Panc1 (cell line): ENCODE measurements around the gene COMMD9. TPM values are rescaled to one million over a fixed set of nuclear protein-coding genes. Genes with fewer than 3 reads are reported as not detected.

Experiments used
- ATAC-seq: fragments of 200-7000 bp; cut with Tn5 transposase; 2 replicates; pipeline ENCODE4 v1.9.1; 2020; ENCODE audit warnings: mild to moderate bottlenecking, moderate library complexity
- BruUV-seq: library from RNA; stranded (reverse); fragments of 400-500 nt; replicated peaks from 2 replicates; lab custom pipeline; 2021; lab: Mats Ljungman, UMichigan
- CTCF ChIA-PET: fragments of 300-600 bp; sonication (Branson Sonifier 250); formaldehyde crosslinking; loops from one replicate; lab custom pipeline; 2022; ENCODE audit warnings: antibody characterized with exemption; lab: Charles Lee
- POLR2A ChIA-PET: fragments of 300-600 bp; sonication (Branson Sonifier 250); formaldehyde crosslinking; loops from one replicate; lab custom pipeline; 2022; ENCODE audit warnings: antibody characterized with exemption; lab: Charles Lee
- DNase-seq: peaks from one replicate; pipeline ENCODE4 v3.0.0-alpha.2; 2010; ENCODE audit warnings: low read depth, low spot score
- H3K27ac ChIP-seq: 2 replicates; pipeline ENCODE4 v1.5.1; 2011; ENCODE audit warnings: mild to moderate bottlenecking, low read length, inconsistent platforms
- H3K27me3 ChIP-seq: fragments of 200-500 bp; sonication (Bioruptor generic); 2 replicates; pipeline ENCODE4 v1.6.0; 2014; ENCODE audit warnings: low read length, inconsistent platforms; ENCODE audit not compliant: control insufficient read depth, insufficient read depth
- H3K36me3 ChIP-seq: fragments of 200-500 bp; sonication (Bioruptor generic); 2 replicates; pipeline ENCODE4 v1.5.1; 2014; ENCODE audit warnings: inconsistent platforms, mild to moderate bottlenecking, low read length, moderate library complexity; ENCODE audit not compliant: control insufficient read depth, insufficient read depth
- H3K4me1 ChIP-seq: 2 replicates; pipeline ENCODE4 v1.5.1; 2011; ENCODE audit warnings: inconsistent platforms, mild to moderate bottlenecking, low read length, moderate library complexity; ENCODE audit not compliant: control insufficient read depth, insufficient read depth
- H3K4me3 ChIP-seq, 2 experiments: 2 replicates each; pipeline ENCODE4 v1.5.1; 2011 to 2012; ENCODE audit warnings: low read depth in 2 of 2, low read length in 2 of 2, mild to moderate bottlenecking in 2 of 2, inconsistent platforms in 1 of 2, moderate library complexity in 1 of 2
- H3K9me3 ChIP-seq: fragments of 200-500 bp; sonication (Bioruptor generic); 2 replicates; pipeline ENCODE4 v1.5.1; 2014; ENCODE audit warnings: low read depth, mild to moderate bottlenecking, inconsistent platforms, low read length, moderate library complexity; ENCODE audit not compliant: control insufficient read depth, insufficient read depth
- CTCF ChIP-seq: fragments of 450-650 bp; IDR thresholded peaks from 2 replicates; pipeline ENCODE4 v1.5.1; 2017; ENCODE audit warnings: mild to moderate bottlenecking
- POLR2AphosphoS5 ChIP-seq: IDR thresholded peaks from 2 replicates; pipeline ENCODE4 v1.6.1; 2012; ENCODE audit warnings: mild to moderate bottlenecking, low read depth, low read length, moderate library complexity
- REST ChIP-seq, 2 experiments: IDR thresholded peaks; 2 replicates each; pipeline ENCODE4 v1.6.1; 2011 to 2012; ENCODE audit warnings: low read depth in 2 of 2, control low read depth in 1 of 2, low read length in 1 of 2, mild to moderate bottlenecking in 1 of 2, moderate library complexity in 1 of 2; ENCODE audit not compliant: insufficient read depth in 1 of 2
- SIN3A ChIP-seq: IDR thresholded peaks from 2 replicates; pipeline ENCODE4 v1.6.1; 2012; ENCODE audit warnings: low read depth, mild to moderate bottlenecking, low read length, moderate library complexity, borderline replicate concordance; ENCODE audit not compliant: insufficient read depth
- TCF7L2 ChIP-seq: IDR thresholded peaks from 2 replicates; pipeline ENCODE4 v1.6.1; 2011; ENCODE audit warnings: mild to moderate bottlenecking, low read depth, low read length, inconsistent platforms
- in situ Hi-C: cut with HindIII; loops from 2 replicates; pipeline ENCODE4 v1.10.0; 2016; ENCODE audit warnings: low sequenced_read_pairs, low pct_unique_long_range_greater_than_20kb
- intact Hi-C: fragments of 100-400 bp; cut with micrococcal nuclease; formaldehyde crosslinking; loops from one replicate; pipeline ENCODE4 v1.10.0; 2022; ENCODE audit not compliant: unreplicated experiment
- total RNA-seq: library from RNA; stranded (reverse); gene quantifications from one replicate; pipeline ENCODE4 v1.2.1, GENCODE V29; 2021; ENCODE audit not compliant: unreplicated experiment

The COMMD9 gene
- total RNA-seq, 1 experiment from 2014 or later = 41.8 TPM

GRCh38 chr11:36308577-36308976 lies 19.4 kb upstream of the COMMD9 start:
- no peak for TF ChIP-seq CTCF
- no peak for TF ChIP-seq SIN3A
- TF ChIP-seq TCF7L2 = no peak
- no peak for TF ChIP-seq REST (IDR thresholded peaks at IDR 0.05; ENCODE audit: insufficient read depth in 1 of 2, low read depth in 2 of 2, low read length in 1 of 2)
- no peak for TF ChIP-seq POLR2AphosphoS5
- no peak overlapping the region for H3K4me3 ChIP-seq
- intact Hi-C loops (no loop called here), in situ Hi-C loops (no loop called here)
- POLR2A ChIA-PET = no interaction called here
- no peaks in the 10 kb centered on the region for H3K36me3 ChIP-seq
- ATAC-seq = no peak
- H3K9me3 ChIP-seq = no peaks in the 10 kb centered on the region
- CTCF ChIA-PET = no interaction called here
- no TSS peak for BruUV-seq
- peaks cover 7% of the 10 kb centered on the region; the same call in 1 of the 2 replicates for H3K27me3 ChIP-seq
- H3K4me1 ChIP-seq = no peaks in the 10 kb centered on the region
- H3K27ac ChIP-seq = no peak overlapping the region
- no peak for DNase-seq

GRCh38 chr11:36306888-36307287 lies 17.7 kb upstream of the COMMD9 start:
- Histone ChIP-seq H3K27ac (no peak overlapping the region), H3K36me3 (no peaks in the 10 kb centered on the region), H3K4me3 (no peak overlapping the region), H3K27me3 (peaks cover 6% of the 10 kb centered on the region; the same call in 1 of the 2 replicates), H3K9me3 (no peaks in the 10 kb centered on the region), H3K4me1 (no peaks in the 10 kb centered on the region)
- no TSS peak for BruUV-seq
- TF ChIP-seq SIN3A = no peak
- TF ChIP-seq TCF7L2 = no peak
- TF ChIP-seq REST (IDR thresholded peaks at IDR 0.05; ENCODE audit: insufficient read depth in 1 of 2, low read depth in 2 of 2, low read length in 1 of 2) = no peak
- TF ChIP-seq POLR2AphosphoS5 = no peak
- no peak for ATAC-seq
- in situ Hi-C loops = no loop called here
- ChIA-PET POLR2A (no interaction called here), CTCF (no interaction called here)
- intact Hi-C loops = no loop called here
- DNase-seq = no peak
